ENCODE measurements around the gene STOML1. TPM values are rescaled to one million over a fixed set of nuclear protein-coding genes. Genes with fewer than 3 reads are reported as not detected.

Gene STOML1
- total RNA-seq, 4 donors from 2014 or later: 0.75 to 14.6 (median 4.5) TPM

GRCh38 chr15:73996267-73996666 lies 4.2 kb upstream of the STOML1 start:
- Histone ChIP-seq H3K27ac (peak overlapping the region; percentile 95 to 98 (median 96)), H3K27me3 (no peaks in the 10 kb centered on the region), H3K4me1 (peaks cover 24 to 83% (median 53%) of the 10 kb centered on the region in 4 donors), H3K9me3 (no peaks in the 10 kb centered on the region), H3K4me3 (peak overlapping the region in 3 of 4 donors; percentile 9 to 88 (median 79)), H3K36me3 (peaks cover 0 to 4% (median 0%) of the 10 kb centered on the region in 4 donors)
- DNase-seq: no peak
- TF ChIP-seq POLR2AphosphoS5 (IDR thresholded peaks at IDR 0.05): no peak
- no peak for TF ChIP-seq CTCF (IDR thresholded peaks at IDR 0.05)
- no peak for TF ChIP-seq POLR2A (IDR thresholded peaks at IDR 0.05)
- TF ChIP-seq EP300 (IDR thresholded peaks at IDR 0.05; ENCODE audit: low read depth): no peak
- intact Hi-C loops (cut with DNase I; ENCODE audit: low total_unique reads): no loop called here
- WGBS, 2 donors (ENCODE audit: low coverage in 1 of 2): 45 to 47% methylated on average over 2 of the region's 2 CpGs
- in situ Hi-C loops (cut with MboI; ENCODE audit: low pct_ligation_motif_present in 1 of 4, low pct_unique_long_range_greater_than_20kb in 1 of 4, low sequenced_read_pairs in 3 of 4): no loop called here

DNA sequence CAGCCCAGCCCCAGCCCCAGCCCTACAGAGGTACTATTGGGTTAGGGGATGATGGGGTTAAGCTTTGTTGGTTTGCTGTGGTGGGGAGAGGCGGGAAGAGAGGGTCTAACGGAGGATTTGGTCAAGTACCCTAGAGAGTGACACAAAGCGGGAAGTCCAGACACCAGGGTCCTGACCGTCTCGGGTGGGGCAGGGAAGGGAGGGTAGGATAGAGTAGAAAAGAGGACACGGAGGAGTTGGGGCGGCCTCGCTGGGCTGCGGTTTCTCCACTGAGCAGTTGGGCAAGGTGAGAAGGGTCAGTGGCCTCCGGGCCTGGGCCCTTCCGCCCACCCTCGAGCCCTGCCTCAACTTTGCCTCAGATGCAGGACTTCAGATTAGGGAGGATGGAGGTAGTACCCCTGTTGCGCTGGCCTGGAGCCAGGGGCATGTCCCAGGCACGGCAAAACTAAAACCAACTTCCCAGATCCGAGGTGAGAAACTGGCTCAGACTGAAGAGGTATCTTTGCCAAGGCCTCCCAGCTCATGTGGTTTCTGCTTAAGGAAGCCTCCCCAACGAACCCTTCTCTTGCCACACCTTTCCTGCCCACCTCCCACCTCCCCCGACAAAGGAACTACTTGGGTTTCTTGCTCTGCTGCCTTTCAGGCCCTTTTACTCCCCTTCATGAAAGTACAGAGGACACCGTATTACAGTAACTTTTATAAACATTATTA lies 3.0 kb upstream of the STOML1 start:
- DNase-seq: peak; percentile 42
- 0 to 1% methylated on average over 13 to 18 of the region's 18 CpGs for WGBS, 2 donors (ENCODE audit: low coverage in 1 of 2)

DNA sequence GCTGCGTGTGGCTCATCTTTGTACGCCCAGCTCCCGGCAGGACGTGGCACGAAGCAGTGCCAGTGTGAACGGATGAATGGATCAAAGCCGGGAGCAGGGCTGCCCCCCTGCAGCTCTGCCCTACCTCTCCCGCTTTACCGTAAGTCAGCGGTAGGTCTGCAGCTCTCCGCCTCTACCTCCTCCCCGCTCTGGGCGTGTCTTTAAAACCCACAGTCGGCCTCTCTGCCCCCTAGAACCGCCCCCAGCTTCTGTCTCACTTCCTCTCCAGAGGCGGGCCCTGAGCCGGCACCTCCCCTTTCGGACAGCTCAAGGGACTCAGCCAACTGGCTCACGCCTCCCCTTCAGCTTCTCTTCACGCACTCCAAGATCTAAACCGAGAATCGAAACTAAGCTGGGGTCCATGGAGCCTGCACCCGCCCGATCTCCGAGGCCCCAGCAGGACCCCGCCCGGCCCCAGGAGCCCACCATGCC lies 2.4 kb upstream of the STOML1 start, which contains the start of gene PML:
PML (plus strand) TSS at position 304 of the 471 bp plus-strand sequence; CDS start at position 401, 97 bp downstream.
- DNase-seq: peak; percentile 98
- Histone ChIP-seq H3K4me1 (peaks cover 25 to 84% (median 57%) of the 10 kb centered on the region in 4 donors), H3K9me3 (no peaks in the 10 kb centered on the region), H3K4me3 (peak within 1 kb of the TSS; percentile 79 to 88 (median 87)), H3K36me3 (peaks cover 0 to 4% (median 0%) of the 10 kb centered on the region in 4 donors), H3K27ac (peak within 1 kb of the TSS; percentile 95 to 98 (median 96)), H3K27me3 (no peaks in the 10 kb centered on the region)
- TF ChIP-seq CTCF (IDR thresholded peaks at IDR 0.05): no peak
- TF ChIP-seq POLR2A (IDR thresholded peaks at IDR 0.05): peak; percentile 58
- peak; percentile 87 to 92 (median 87) for TF ChIP-seq POLR2AphosphoS5 (IDR thresholded peaks at IDR 0.05)
- in situ Hi-C loops (cut with MboI; ENCODE audit: low pct_ligation_motif_present in 1 of 4, low pct_unique_long_range_greater_than_20kb in 1 of 4, low sequenced_read_pairs in 3 of 4): no loop called here
- 0 to 3% methylated on average over 5 to 27 of the region's 27 CpGs for WGBS, 2 donors (ENCODE audit: low coverage in 1 of 2)
- intact Hi-C loops (cut with DNase I; ENCODE audit: low total_unique reads): no loop called here

More for the DNA sequence above, 3.0 kb upstream of the STOML1 start:
- Histone ChIP-seq H3K36me3 (peaks cover 0 to 4% (median 0%) of the 10 kb centered on the region in 4 donors), H3K27ac (peak overlapping the region; percentile 95 to 98 (median 96)), H3K27me3 (no peaks in the 10 kb centered on the region), H3K4me3 (peak overlapping the region; percentile 79 to 88 (median 87)), H3K4me1 (peaks cover 25 to 83% (median 54%) of the 10 kb centered on the region in 4 donors), H3K9me3 (no peaks in the 10 kb centered on the region)
- intact Hi-C loops (cut with DNase I; ENCODE audit: low total_unique reads) (no loop called here), in situ Hi-C loops (cut with MboI; ENCODE audit: low pct_ligation_motif_present in 1 of 4, low pct_unique_long_range_greater_than_20kb in 1 of 4, low sequenced_read_pairs in 3 of 4) (no loop called here)
- TF ChIP-seq CTCF (IDR thresholded peaks at IDR 0.05): no peak
- TF ChIP-seq POLR2A (IDR thresholded peaks at IDR 0.05): no peak
- TF ChIP-seq EP300 (IDR thresholded peaks at IDR 0.05; ENCODE audit: low read depth): no peak
- no peak for TF ChIP-seq POLR2AphosphoS5 (IDR thresholded peaks at IDR 0.05)

DNA sequence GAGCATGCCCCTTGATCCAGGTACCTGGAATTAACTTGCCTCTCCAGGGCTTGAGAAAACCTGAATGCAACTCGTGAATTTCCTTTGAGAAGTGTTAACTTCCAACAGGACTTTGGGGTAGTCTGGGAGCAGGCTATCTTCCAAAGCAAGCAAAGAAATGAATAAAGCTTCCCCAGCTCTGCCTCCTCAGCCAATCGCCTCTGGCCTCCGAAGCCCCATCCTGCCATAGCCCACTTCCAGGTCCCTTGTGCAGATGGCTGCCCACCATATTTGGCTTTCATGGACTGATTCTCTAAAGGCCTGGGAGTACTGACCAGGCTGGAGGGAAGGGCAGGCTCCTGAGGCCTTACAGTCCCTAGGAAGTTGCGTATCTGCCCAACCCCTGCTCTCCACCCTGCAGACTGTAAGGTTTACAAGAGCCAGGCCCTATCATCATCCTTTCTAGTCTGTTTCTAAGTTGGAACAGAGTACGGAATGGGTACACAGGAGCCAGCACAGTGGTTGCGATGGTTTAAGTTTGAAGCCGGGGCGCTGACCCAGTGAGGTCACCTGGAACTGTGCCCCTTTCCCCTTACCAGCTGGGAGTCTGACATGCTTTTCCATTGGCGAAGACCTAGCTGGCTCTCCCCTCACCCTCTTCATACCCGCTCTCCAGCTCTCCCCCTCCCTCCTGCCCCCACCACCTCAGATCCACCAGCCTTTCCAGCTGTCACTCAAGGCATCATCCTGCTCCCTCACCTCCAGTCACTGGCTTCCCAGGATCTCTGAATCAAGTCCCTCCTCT lies 1.3 kb upstream of the STOML1 start:
- H3K27ac ChIP-seq: peak overlapping the region; percentile 95 to 98 (median 96)
- H3K9me3 ChIP-seq: no peaks in the 10 kb centered on the region
- 95% methylated on average over 10 of the region's 10 CpGs; no CpG with 5 or more reads in 1 of the 2 donors for WGBS, 2 donors (ENCODE audit: low coverage in 1 of 2)
- DNase-seq: no peak
- intact Hi-C loops (cut with DNase I; ENCODE audit: low total_unique reads) (no loop called here), in situ Hi-C loops (cut with MboI; ENCODE audit: low pct_ligation_motif_present in 1 of 4, low pct_unique_long_range_greater_than_20kb in 1 of 4, low sequenced_read_pairs in 3 of 4) (no loop called here)
- TF ChIP-seq EP300 (IDR thresholded peaks at IDR 0.05; ENCODE audit: low read depth): no peak
- TF ChIP-seq POLR2AphosphoS5 (IDR thresholded peaks at IDR 0.05): no peak
- no peak for TF ChIP-seq POLR2A (IDR thresholded peaks at IDR 0.05)
- no peak for TF ChIP-seq CTCF (IDR thresholded peaks at IDR 0.05)
- H3K4me3 ChIP-seq: peak overlapping the region in 2 of 4 donors; percentile 86 to 88
- peaks cover 25 to 83% (median 59%) of the 10 kb centered on the region in 4 donors for H3K4me1 ChIP-seq
- H3K27me3 ChIP-seq: no peaks in the 10 kb centered on the region
- H3K36me3 ChIP-seq: no peaks in the 10 kb centered on the region
